Fibroblast of mammary gland (primary cell): ENCODE data around the gene PTPRD.

ENCODE experiments used
- DNase-seq: peaks from one replicate; pipeline ENCODE4 v3.0.0-alpha.2; 2010; ENCODE audit warnings: low read depth
- H3K4me3 ChIP-seq: 2 replicates; pipeline ENCODE4 v1.5.1; 2011; ENCODE audit warnings: low read depth, mild to moderate bottlenecking, low read length, moderate library complexity; ENCODE audit not compliant: control insufficient read depth
- CTCF ChIP-seq: conservative IDR thresholded peaks from 2 replicates; pipeline ENCODE4 v1.5.1; 2011; ENCODE audit warnings: low read depth, low read length, inconsistent platforms; ENCODE audit not compliant: control insufficient read depth, insufficient read depth

PTPRD gene

GRCh38 chr9:8668751-8669150 is 1944.1 kb downstream of the PTPRD start:
- no peak for TF ChIP-seq CTCF
- DNase-seq: no peak
- no peak overlapping the region for H3K4me3 ChIP-seq

GRCh38 chr9:8668231-8668630 is 1944.6 kb downstream of the PTPRD start:
- DNase-seq: no peak
- H3K4me3 ChIP-seq: no peak overlapping the region
- TF ChIP-seq CTCF: no peak

- no peak for TF ChIP-seq CTCF
- DNase-seq: no peak
- H3K4me3 ChIP-seq: no peak overlapping the region
Observed at GRCh38 chr9:8666060-8666459, 1946.7 kb downstream of the PTPRD start.

GRCh38 chr9:8660383-8660782 is 1952.4 kb downstream of the PTPRD start:
- peak; percentile 79 for DNase-seq
- TF ChIP-seq CTCF: no peak
- no peak overlapping the region for H3K4me3 ChIP-seq

GRCh38 chr9:8659108-8659507 is 1953.7 kb downstream of the PTPRD start:
- no peak overlapping the region for H3K4me3 ChIP-seq
- no peak for DNase-seq
- TF ChIP-seq CTCF: no peak

- no peak for TF ChIP-seq CTCF
- no peak overlapping the region for H3K4me3 ChIP-seq
- no peak for DNase-seq
Observed at GRCh38 chr9:8655071-8655470, 1957.7 kb downstream of the PTPRD start.

- no peak overlapping the region for H3K4me3 ChIP-seq
- DNase-seq: no peak
- TF ChIP-seq CTCF: no peak
Observed at GRCh38 chr9:8653855-8654254, 1958.9 kb downstream of the PTPRD start.
